Psoas muscle (tissue), 8 donors: ENCODE measurements around the gene AP3B1. TPM values are rescaled to one million over a fixed set of nuclear protein-coding genes. Genes with fewer than 3 reads are reported as not detected.

Source experiments
- ATAC-seq, 4 donors: fragments of 200-7000 bp; cut with Tn5 transposase; one replicate each; pipeline ENCODE4 v1.9.1; 2020; ENCODE audit warnings: moderate library complexity in 3 of 4, mild to moderate bottlenecking in 2 of 4
- DNase-seq, 2 donors: peaks; one replicate each; pipeline ENCODE4 v3.0.0-alpha.2; 2020
- H3K27ac ChIP-seq: fragments of 200-600 bp; one replicate; pipeline ENCODE4 v1.8.0; 2022
- H3K27me3 ChIP-seq, 3 donors: fragments of 200-600 bp in 1 of 3; one replicate each; pipeline versions ENCODE4 v1.6.1 to v1.8.0; 2013 to 2022; ENCODE audit warnings: low read length in 2 of 3, mild to moderate bottlenecking in 2 of 3, moderate library complexity in 1 of 3; ENCODE audit not compliant: insufficient read depth in 3 of 3
- H3K36me3 ChIP-seq, 2 donors: fragments of 200-600 bp in 1 of 2; one replicate each; pipeline versions ENCODE4 v1.6.1 to v1.8.0; 2013 to 2022; ENCODE audit warnings: low read depth in 1 of 2, mild to moderate bottlenecking in 1 of 2, moderate library complexity in 1 of 2; ENCODE audit not compliant: insufficient read depth in 1 of 2
- H3K4me1 ChIP-seq: fragments of 200-600 bp; one replicate; pipeline ENCODE4 v1.8.0; 2022
- H3K4me3 ChIP-seq: fragments of 200-600 bp; one replicate; pipeline ENCODE4 v1.8.0; 2022; ENCODE audit warnings: mild to moderate bottlenecking
- H3K9me3 ChIP-seq: fragments of 200-600 bp; one replicate; pipeline ENCODE4 v1.8.0; 2022
- WGBS, 3 donors: extraction: QIAGEN DNeasy Blood & Tissue Kit; methylation state at CpG; one replicate each; pipeline versions ENCODE4 v1.1.6 to v1.1.7; 2013; 5-methylcytosine and 5-hydroxymethylcytosine counted together
- intact Hi-C, 2 donors: fragments of 100-400 bp; cut with DNase I; formaldehyde crosslinking; loops; one replicate each; pipeline versions ENCODE4 v1.11.0 to v1.14.2; 2022
- polyA plus RNA-seq, 3 donors: library from polyadenylated mRNA; stranded (reverse); fragments of 200-250 nt; gene quantifications; one replicate each; pipeline ENCODE4 v1.2.3, GENCODE V29; 2013
- total RNA-seq, 4 donors: library from RNA; stranded (reverse); fragmentation: NEBNext Ultra II Directional in 2 of 4; extraction: Animal tissue kit (Norgen Biotek cat#: 25700) in 2 of 4; gene quantifications; one replicate each; pipeline versions ENCODE4 v1.2.1 to v1.2.4, GENCODE V29; 2021 to 2023
- TF ChIP-seq, protein P1 (sequence below): fragments of 200-600 bp; IDR thresholded peaks from one replicate; pipeline ENCODE4 v1.8.0; 2022; ENCODE audit warnings: antibody characterized with exemption
- donor health status: healthy with polysubstance abuse.
- donor health status: DM: no; HTN: no; CAD: no; lungs with moderate emphysema.
- donor health status: Bipolar disorder and iron deficiency.
- donor health status: healthy.
- donor health status: DM: yes; HTN: yes; CAD: no.
- donor health status: DM: no; HTN: no; CAD: no.
- donor health status: DM: no; HTN: no; CAD: no.
- donor health status: DM: yes; HTN: yes; CAD: no.

AP3B1 gene
- total and polyA plus RNA-seq, 7 donors: 12.4 to 24.4 (median 15.2) TPM

DNA sequence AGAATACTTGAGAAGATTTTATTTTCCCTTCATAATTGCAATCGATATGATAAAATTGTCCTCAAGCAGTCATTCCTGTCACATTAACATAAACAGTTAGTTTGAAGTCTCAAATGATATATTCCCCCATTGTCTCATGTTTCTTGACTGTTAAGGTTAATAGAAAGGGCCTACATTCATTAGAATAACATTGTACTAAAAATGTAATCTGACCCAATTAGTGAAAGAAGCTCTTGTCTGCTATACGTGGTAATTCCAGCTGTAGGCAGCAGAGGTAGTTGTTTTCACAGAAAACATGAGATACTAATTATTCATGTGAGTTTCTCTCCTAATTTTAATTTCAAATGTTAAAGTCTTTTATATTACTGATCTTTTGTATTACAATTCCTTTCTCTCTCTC, 25.9 kb upstream of the AP3B1 start:
- H3K9me3 ChIP-seq: no peaks in the 10 kb centered on the region
- no peaks in the 10 kb centered on the region for H3K36me3 ChIP-seq
- no peak overlapping the region for H3K27ac ChIP-seq
- TF ChIP-seq, protein P1, sequence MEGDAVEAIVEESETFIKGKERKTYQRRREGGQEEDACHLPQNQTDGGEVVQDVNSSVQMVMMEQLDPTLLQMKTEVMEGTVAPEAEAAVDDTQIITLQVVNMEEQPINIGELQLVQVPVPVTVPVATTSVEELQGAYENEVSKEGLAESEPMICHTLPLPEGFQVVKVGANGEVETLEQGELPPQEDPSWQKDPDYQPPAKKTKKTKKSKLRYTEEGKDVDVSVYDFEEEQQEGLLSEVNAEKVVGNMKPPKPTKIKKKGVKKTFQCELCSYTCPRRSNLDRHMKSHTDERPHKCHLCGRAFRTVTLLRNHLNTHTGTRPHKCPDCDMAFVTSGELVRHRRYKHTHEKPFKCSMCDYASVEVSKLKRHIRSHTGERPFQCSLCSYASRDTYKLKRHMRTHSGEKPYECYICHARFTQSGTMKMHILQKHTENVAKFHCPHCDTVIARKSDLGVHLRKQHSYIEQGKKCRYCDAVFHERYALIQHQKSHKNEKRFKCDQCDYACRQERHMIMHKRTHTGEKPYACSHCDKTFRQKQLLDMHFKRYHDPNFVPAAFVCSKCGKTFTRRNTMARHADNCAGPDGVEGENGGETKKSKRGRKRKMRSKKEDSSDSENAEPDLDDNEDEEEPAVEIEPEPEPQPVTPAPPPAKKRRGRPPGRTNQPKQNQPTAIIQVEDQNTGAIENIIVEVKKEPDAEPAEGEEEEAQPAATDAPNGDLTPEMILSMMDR: peak; percentile 53
- no peak for DNase-seq
- H3K4me1 ChIP-seq: no peaks in the 10 kb centered on the region
- ATAC-seq: no peak
- intact Hi-C loops: no loop called here
- WGBS, 3 donors: 42 to 46% (median 43%) methylated on average over 2 of the region's 2 CpGs
- H3K27me3 ChIP-seq: no peaks in the 10 kb centered on the region
- no peak overlapping the region for H3K4me3 ChIP-seq

DNA sequence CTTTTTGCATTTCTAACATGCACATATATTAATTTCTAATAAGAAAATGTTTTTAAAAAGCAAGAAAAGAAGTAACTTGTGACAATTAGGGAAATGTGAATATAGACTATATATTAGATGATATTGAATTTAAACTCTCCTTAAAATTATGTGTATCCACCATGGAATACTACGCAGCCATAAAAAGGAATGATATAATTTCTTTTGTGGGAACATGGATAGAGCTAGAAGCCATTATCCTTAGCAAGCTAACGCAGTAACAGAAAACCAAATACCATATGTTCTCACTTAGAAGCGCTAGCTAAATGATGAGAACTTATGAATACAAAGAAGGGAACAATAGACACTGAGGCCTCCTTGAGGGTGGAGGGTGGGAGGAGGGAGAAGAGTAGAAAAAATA, 23.8 kb upstream of the AP3B1 start:
- H3K27me3 ChIP-seq: no peaks in the 10 kb centered on the region
- WGBS, 3 donors: 89 to 95% (median 92%) methylated on average over 3 of the region's 3 CpGs
- TF ChIP-seq, protein P1: no peak
- H3K4me1 ChIP-seq: no peaks in the 10 kb centered on the region
- DNase-seq (no peak), ATAC-seq (no peak)
- no peak overlapping the region for H3K4me3 ChIP-seq
- no peak overlapping the region for H3K27ac ChIP-seq
- no peaks in the 10 kb centered on the region for H3K9me3 ChIP-seq
- no peaks in the 10 kb centered on the region for H3K36me3 ChIP-seq
- intact Hi-C loops: no loop called here

- intact Hi-C loops: no loop called here
- no peak overlapping the region for H3K4me3 ChIP-seq
- no peak for ATAC-seq
- TF ChIP-seq, protein P1: no peak
- WGBS, 3 donors: 84 to 87% (median 85%) methylated on average over 5 of the region's 5 CpGs
- no peak overlapping the region for H3K27ac ChIP-seq
- no peak for DNase-seq
- no peaks in the 10 kb centered on the region for H3K4me1 ChIP-seq
- H3K9me3 ChIP-seq: no peaks in the 10 kb centered on the region
- no peaks in the 10 kb centered on the region for H3K27me3 ChIP-seq
- H3K36me3 ChIP-seq: no peaks in the 10 kb centered on the region
Observed at GRCh38 chr5:78317515-78317914, 23.0 kb upstream of the AP3B1 start.

- H3K4me1 ChIP-seq: no peaks in the 10 kb centered on the region
- ATAC-seq: no peak
- no peak overlapping the region for H3K4me3 ChIP-seq
- H3K36me3 ChIP-seq: no peaks in the 10 kb centered on the region
- 95 to 100% (median 96%) methylated on average over 1 of the region's 1 CpG for WGBS, 3 donors
- TF ChIP-seq, protein P1: no peak
- H3K27me3 ChIP-seq: peaks cover 0 to 5% (median 3%) of the 10 kb centered on the region in 3 donors
- no peaks in the 10 kb centered on the region for H3K9me3 ChIP-seq
- no peak overlapping the region for H3K27ac ChIP-seq
- no peak for DNase-seq
- intact Hi-C loops: no loop called here
Observed at GRCh38 chr5:78308703-78309102, 14.2 kb upstream of the AP3B1 start.

- no peak overlapping the region for H3K27ac ChIP-seq
Observed at GRCh38 chr5:78300464-78301045, 6.1 kb upstream of the AP3B1 start.

More at GRCh38 chr5:78300464-78301045, 6.1 kb upstream of the AP3B1 start:
- intact Hi-C loops: no loop called here
- TF ChIP-seq, protein P1: peak; percentile 21
- Histone ChIP-seq H3K36me3 (no peaks in the 10 kb centered on the region), H3K9me3 (no peaks in the 10 kb centered on the region), H3K4me3 (no peak overlapping the region), H3K27me3 (no peaks in the 10 kb centered on the region), H3K4me1 (peaks cover 3% of the 10 kb centered on the region)
- DNase-seq: no peak
- WGBS, 3 donors: 49 to 62% (median 57%) methylated on average over 2 of the region's 2 CpGs
- no peak for ATAC-seq
